ENCODE results near the gene ZNF652.
"Not testable (repeated sequence)": the region's sequence is repeated elsewhere in the genome, so short reads cannot be mapped to it uniquely, and the experiment has no call there.

The ZNF652 gene

DNA sequence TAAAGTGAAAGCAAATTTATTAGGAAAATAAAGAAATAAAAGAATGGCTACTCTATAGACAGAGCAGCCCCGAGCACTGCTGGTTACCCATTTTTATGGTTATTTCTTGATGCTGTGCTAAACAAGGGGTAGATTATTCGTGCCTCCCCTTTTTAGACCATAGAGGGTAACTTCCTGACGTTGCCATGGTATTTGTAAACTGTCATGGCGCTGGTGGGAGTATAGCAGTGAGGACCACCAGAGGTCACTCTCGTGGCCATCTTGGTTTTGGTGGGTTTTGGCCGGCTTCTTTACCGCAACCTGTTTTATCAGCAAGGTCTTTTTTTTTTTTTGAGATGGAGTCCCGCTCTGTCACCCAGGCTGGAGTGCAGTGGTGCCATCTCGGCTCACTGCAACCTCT lies 100.5 kb downstream of the ZNF652 start:
- not testable (repeated sequence) for DNase-seq (ENCODE audit: low spot score)

DNA sequence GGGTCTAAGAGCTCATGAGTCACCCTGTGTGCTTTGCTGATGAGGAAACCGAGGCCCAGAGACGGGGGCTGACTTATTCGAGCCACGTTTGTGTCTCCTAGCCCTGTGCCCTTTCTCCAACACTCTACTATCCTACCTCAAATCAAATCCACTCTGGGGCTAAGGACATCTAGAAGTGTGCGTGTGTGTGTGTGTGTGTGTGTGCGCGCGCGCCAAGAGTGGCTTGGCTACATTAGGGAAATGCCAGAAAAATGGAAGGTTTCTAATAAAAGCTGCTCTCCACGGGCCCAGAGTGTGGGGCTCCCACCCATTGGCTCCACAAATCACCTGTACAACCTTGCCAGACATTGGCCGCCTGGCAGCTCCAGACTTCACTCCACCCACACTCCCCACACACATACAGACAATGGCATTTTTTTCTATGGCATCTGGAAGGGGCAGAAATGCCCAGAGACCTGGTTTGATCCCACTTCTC lies 101.2 kb downstream of the ZNF652 start:
- DNase-seq (ENCODE audit: low spot score), result peak; percentile 45

DNA sequence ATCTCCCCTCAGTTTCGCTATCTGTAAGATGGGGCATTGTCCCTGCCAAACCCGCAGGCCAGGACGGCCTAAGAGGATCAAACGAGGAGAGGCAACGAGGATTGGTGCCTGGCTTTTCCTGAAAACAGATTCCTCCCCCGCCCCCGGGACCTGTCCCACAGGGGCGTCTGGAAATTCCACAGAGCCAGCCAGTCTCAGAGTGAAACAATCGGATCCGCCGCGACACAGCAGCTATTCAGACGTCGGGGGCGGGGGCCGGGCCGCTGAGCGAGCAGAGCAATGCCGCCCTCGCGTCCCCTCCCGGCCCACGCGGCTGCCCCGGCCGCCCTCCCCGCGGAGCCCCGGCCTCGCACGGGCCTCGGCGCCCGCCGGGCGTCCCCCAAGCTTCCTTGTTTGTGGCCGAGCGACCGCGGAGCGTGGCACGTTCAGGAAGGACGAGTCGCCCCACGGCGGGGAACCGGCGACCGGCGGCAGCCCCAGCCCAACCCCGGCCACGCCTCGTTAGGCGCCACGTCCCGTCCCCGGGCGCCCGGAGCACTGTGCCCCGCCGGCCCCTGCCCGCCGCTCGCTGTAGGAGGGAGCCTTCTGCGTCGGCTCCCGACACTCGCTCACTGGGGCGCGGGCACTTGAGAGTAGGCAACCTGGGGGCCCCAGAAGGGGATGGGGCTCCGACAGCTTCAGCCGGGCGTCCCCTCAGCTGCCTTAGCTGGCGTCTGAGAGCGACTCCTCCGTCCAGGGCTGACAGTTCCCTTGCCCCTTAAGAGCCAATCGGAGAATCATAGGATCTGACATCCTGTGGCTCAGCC lies 101.8 kb downstream of the ZNF652 start:
- peak; percentile 72 for DNase-seq (ENCODE audit: low spot score)

DNA sequence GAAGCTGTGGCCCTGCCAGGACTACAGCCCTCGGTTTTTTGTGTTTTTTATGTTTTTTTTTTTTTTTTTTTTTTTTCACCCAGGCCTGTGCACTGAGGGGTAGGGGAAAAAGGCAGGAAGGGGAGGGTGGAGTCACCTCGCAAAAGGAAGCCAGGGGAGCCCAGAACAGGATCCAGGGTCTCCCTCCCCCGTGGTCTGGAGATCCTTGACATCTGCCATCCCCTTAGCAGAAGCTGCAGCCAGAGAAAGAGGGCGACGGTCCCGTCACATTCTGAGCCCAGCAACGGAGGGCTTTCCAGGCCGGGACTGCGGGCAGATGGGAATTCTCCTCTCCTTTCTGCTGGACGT lies 102.4 kb downstream of the ZNF652 start:
- no peak for DNase-seq (ENCODE audit: low spot score)

DNA sequence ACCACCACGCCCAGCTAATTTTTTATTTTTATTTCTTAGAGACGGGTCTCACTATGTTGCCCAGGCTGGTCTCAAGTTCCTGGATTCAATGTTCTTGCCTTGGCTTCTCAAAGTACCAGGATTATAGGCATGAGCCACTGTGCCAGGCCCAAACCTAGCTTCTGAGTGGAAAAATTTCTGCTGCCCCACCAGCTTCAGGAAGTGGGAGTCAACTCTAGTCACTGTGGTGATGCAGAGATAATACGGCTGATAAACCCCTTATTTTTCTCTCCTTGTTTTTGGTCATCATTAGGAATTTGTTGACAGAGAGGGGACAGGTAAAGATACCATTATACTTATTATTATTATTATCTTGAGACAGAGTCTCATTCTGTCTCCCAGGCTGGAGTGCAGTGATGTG lies 103.7 kb downstream of the ZNF652 start:
- no peak for DNase-seq (ENCODE audit: low spot score)

DNA sequence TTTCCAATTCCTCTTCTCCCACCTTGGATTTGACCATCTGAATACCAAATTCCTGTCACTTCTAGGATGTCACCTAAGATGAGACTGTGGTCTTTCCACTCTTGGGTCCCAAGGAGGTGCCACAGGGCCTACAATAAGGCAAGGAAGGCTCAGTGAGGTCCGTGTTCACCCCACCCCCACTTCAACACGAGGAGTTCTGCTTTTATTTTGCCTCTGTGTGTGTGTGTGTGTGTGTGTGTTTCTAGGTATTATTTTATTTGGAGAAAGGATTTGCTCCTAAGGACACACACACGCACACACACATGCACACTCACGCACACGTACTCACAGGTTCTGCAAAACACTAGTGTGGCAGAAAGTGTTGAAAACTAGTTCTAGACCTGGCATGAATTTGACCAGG lies 106.9 kb downstream of the ZNF652 start:
- no peak for DNase-seq (ENCODE audit: low spot score)

DNA sequence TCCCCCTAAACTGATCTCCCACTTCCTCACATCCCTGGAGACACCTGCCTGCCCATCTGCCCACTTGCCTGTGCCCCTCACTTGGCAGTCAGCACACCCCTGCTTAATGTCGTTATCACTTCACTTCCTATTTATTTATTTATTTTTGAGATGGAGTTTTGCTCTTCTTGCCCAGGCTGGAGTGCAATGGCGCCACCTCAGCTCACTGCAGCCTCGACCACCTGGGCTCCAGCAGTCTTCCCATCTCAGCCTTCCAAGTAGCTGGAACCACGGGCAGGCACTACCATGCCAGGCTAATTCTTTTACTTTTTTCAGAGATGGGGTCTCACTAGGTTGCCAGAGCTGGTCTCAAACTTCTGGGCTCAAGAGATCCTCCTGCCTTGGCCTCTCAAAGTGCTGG lies 108.0 kb downstream of the ZNF652 start:
- no peak for DNase-seq (ENCODE audit: low spot score)

DNA sequence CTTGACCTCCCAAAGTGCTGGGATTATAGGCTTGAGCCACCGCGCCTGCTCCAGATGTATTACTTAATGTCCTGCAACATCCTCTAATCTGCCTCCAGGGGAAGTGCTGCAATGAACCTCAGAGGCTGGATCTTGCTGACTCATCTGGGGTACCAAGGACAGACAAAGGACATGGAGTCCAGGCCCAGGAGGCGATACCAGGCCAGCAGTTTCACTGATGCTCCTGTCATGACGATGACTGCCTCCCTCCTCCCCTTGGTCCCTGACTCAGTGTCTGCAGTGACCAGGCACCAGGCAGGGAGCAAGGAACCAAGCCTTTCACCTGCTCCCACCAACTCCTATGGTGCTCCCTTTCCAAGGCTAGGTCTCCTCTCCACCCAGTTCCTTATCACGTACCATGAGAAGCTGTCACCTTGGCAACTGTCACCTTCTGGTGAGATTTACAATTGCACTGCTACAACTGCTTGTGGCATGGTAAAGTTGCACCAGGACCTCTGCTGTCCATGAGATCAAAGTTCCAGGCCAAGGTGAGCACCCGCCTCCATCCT lies 109.8 kb downstream of the ZNF652 start:
- DNase-seq (ENCODE audit: low spot score), result no peak

DNA sequence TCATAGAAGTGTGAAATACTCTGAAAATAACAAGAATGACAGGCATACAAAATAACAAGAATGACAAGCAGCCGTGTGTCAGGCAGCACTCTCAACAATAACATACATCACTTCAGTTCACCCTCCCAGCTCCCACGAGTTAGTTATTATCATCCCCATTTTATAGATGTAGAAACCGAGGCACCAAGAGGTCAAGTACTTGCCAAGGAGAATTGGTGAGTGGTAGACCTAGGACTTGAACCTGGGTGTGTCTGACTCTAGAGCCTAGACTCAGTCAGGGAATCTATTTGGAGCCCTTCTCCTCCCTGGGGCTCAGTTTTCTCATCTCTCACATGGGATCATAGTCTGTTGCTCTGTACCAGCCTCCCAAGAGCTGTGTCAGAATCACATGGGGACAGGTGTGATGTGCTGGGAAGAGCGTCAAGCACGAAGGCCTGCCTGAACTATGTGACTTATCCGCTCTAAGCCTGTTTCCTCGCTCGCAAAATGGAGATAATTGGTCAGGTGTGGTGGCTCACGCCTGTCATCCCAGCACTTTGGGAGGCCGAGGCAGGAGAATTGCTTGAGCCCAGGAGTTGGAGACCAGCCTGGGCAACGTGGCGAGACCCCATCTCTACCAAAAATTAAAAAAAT lies 112.0 kb downstream of the ZNF652 start:
- DNase-seq (ENCODE audit: low spot score), result no peak

DNA sequence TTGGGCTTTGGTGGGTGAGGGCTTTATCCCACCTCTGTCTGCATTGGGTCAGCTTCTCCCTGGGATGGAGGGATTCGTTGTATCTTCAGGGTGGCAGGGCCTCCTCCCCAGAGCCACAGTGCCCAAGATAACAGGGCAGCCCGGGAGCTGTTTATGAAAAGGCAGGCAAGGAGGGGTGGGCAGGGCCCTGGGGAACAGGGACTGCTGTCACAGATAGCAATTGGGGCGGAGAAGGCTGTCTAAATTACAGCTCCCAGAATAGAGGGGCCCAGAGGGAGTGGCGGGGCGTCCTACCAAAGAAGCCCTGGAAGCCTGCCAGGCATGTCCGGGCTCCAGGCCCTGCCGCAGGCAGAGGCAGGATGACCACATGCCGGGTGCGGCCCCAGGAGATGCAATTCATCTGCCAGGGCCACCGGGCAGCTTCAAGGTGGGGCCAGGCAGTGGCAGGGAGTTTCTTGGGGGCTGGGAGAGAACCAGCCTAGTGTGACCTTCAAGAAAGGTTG lies 112.7 kb downstream of the ZNF652 start:
- peak; percentile 69 for DNase-seq (ENCODE audit: low spot score)

DNA sequence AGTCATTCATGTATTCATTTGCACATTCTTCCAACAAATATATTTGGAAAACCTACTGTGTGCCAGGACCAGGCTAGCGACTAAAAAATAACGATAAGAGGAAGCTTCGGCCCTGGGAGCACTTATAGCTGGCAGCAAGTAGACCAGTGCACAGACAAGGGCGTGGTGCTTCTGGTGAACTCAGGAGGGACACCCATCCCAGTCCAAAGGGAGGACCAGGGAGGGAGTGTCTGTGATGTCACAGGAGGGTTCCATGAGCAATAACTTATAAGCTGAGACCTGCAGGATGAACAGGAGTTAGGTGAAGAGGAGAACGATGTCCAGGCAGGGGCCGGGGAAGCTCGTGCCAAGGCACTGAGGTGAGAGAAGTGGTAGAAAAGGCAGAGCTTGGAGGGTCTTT lies 114.1 kb downstream of the ZNF652 start:
- DNase-seq (ENCODE audit: low spot score), result no peak

DNA sequence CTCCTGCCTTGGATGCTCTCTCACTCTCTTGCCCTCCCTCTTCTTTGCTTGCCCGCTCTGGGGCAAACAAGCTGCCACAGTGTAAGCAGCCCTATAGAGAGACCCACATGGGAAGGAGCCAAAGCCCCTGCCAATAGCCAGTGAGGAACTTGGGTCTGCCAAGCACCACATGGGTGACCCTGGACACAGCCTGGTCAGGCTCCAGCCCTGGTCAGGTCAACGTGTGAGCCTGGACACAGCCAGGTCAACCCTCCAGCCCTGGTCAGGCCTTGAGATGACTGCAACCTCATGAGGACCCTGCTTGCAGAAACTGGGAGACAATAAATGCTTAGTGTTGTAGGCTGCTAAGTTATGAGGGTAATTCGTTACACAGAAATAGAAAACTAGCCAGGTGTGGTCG lies 117.2 kb downstream of the ZNF652 start:
- DNase-seq (ENCODE audit: low spot score), result no peak

Data from iPS-NIHi11 (cell line).